Cardiac muscle cell (in vitro differentiated cells and primary cell): ENCODE measurements around the gene RBMS1. TPM values are rescaled to one million over a fixed set of nuclear protein-coding genes. Genes with fewer than 3 reads are reported as not detected.
A peak's percentile ranks its signal among the peaks of the same experiment; 100 is the strongest.

Source experiments
- DNase-seq, 2 donors: peaks; one replicate each; pipeline versions ENCODE4 v3.0.0 to v3.0.0-alpha.2; 2010 to 2017; ENCODE audit warnings: low read depth in 1 of 2, low spot score in 1 of 2
- H3K27ac ChIP-seq: fragments of 200-600 bp; sonication (generic); 2 replicates; pipeline ENCODE4 v1.5.1; 2016
- H3K27me3 ChIP-seq: fragments of 200-600 bp; sonication (generic); 2 replicates; pipeline ENCODE4 v1.6.0; 2016; ENCODE audit warnings: control low read depth
- H3K36me3 ChIP-seq: fragments of 200-600 bp; sonication (generic); 2 replicates; pipeline ENCODE4 v1.5.1; 2016; ENCODE audit warnings: control low read depth
- H3K4me1 ChIP-seq: fragments of 200-600 bp; sonication (generic); 2 replicates; pipeline ENCODE4 v1.8.1; 2017; ENCODE audit warnings: low read depth, mild to moderate bottlenecking, mixed run types
- H3K4me3 ChIP-seq: fragments of 200-600 bp; sonication (generic); 2 replicates; pipeline ENCODE4 v1.5.1; 2016; ENCODE audit warnings: mild to moderate bottlenecking
- H3K9me3 ChIP-seq: fragments of 200-600 bp; sonication (generic); 2 replicates; pipeline ENCODE4 v1.5.1; 2017; ENCODE audit warnings: low read depth, mild to moderate bottlenecking, control low read depth
- polyA plus RNA-seq: library from polyadenylated mRNA; unstranded; fragments of >200 nt; fragmentation: Nextera tagmentation; extraction: Ambion mirVana; gene quantifications from 2 replicates; pipeline ENCODE4 v1.2.1, GENCODE V29; 2016
- total RNA-seq: library from RNA; depleted of rRNA; stranded (reverse); fragments of >200 nt; gene quantifications from 2 replicates; pipeline ENCODE4 v1.2.3, GENCODE V29; 2016
- TF ChIP-seq, protein P1 (sequence below): IDR thresholded peaks from 2 replicates; pipeline ENCODE4 v1.5.1; 2012; ENCODE audit warnings: low read depth, mild to moderate bottlenecking, low read length

The RBMS1 gene
- total and polyA plus RNA-seq, 2 experiments from 2014 or later, result 89.5 to 99.9 TPM

DNA sequence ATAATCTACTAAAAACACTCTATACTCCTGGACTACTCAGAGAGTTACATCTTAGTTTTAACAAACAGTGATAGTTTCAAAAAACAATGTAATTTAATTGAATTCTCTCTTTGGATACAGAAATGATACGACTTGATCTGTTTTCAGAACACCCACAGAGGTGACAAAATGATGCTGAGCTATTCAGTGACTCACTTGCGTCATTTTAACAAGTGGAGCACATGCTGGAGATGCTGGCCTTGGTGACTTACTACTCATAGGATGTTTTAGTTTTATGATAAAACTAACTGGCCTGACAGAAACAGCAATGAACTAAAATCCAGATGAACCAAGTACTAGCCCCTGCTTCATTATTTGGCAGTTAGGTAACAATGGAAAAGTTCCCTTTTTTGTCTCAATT, 192.2 kb downstream of the RBMS1 start:
- Histone ChIP-seq H3K4me3 (no peak overlapping the region), H3K36me3 (peaks cover 26% of the 10 kb centered on the region), H3K9me3 (no peaks in the 10 kb centered on the region), H3K27ac (no peak overlapping the region), H3K4me1 (peaks cover 12% of the 10 kb centered on the region), H3K27me3 (no peaks in the 10 kb centered on the region)
- DNase-seq, result no peak
- TF ChIP-seq, protein P1, sequence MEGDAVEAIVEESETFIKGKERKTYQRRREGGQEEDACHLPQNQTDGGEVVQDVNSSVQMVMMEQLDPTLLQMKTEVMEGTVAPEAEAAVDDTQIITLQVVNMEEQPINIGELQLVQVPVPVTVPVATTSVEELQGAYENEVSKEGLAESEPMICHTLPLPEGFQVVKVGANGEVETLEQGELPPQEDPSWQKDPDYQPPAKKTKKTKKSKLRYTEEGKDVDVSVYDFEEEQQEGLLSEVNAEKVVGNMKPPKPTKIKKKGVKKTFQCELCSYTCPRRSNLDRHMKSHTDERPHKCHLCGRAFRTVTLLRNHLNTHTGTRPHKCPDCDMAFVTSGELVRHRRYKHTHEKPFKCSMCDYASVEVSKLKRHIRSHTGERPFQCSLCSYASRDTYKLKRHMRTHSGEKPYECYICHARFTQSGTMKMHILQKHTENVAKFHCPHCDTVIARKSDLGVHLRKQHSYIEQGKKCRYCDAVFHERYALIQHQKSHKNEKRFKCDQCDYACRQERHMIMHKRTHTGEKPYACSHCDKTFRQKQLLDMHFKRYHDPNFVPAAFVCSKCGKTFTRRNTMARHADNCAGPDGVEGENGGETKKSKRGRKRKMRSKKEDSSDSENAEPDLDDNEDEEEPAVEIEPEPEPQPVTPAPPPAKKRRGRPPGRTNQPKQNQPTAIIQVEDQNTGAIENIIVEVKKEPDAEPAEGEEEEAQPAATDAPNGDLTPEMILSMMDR, result no peak

DNA sequence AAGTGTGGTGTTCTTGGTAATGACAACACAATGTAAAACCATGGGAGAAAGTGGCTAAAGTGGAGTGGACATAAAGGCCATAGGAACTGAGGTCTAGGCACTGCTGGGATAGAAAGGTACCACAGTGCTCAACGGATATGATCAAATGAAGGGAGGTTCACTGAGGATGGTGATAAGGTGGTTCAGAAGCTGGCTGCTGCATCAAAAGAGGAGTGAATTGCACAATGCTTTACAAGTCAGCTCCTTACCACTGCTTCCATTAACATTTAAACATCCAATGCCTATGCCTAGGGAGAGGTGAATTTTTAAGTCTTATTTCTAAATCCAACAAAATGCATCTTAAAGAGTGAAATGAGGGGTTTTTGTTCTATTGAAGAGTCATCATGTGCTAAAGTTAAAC, 193.4 kb downstream of the RBMS1 start:
- Histone ChIP-seq H3K27ac (no peak overlapping the region), H3K27me3 (no peaks in the 10 kb centered on the region), H3K4me3 (no peak overlapping the region), H3K36me3 (peaks cover 34% of the 10 kb centered on the region), H3K4me1 (peaks cover 12% of the 10 kb centered on the region), H3K9me3 (no peaks in the 10 kb centered on the region)
- TF ChIP-seq, protein P1, result no peak
- peak in 1 of 2 donors; percentile 51 for DNase-seq

DNA sequence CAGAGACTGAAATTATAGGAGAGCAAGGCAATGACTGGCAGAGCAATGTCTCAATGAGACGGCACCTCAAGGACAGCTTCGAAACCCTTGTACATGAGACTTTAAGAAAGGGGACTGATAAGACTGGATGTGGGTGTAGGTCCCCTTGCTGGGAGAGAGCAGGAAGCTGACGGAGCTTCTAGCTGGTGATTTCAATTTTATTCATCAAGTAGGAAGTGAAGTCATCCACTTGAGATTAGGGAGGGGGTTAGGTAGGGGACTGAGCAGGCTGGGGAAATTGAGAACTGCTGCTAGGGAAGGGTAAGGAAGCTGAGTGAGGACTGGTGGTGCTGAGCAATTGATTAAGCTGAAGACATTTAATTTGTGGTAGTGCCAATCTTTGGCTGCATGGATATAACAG, 194.1 kb downstream of the RBMS1 start:
- Histone ChIP-seq H3K4me1 (peaks cover 12% of the 10 kb centered on the region), H3K27me3 (no peaks in the 10 kb centered on the region), H3K4me3 (no peak overlapping the region), H3K9me3 (no peaks in the 10 kb centered on the region), H3K27ac (no peak overlapping the region), H3K36me3 (peaks cover 34% of the 10 kb centered on the region)
- peak in 1 of 2 donors; percentile 57 for DNase-seq
- TF ChIP-seq, protein P1, result no peak

DNA sequence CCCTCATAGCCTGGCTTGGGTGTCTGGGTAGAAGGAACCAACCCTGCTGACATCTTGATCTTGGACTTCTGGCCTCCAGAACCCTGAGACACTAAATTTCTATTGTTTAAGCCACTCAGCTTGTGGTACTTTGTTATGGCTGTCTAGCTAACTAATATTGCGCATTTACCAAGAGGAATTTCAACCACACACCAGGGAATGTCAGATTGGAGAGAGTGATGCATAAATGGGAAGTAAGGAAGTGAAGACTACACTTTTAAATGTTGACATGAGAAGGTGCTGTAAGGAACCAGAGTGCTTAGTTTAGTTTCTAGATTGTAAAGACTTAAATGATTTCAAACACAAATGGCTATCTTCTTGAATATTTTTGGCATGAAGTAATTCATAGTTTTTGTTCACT, 194.6 kb downstream of the RBMS1 start:
- H3K4me1 ChIP-seq, result peaks cover 7% of the 10 kb centered on the region
- no peak overlapping the region for H3K27ac ChIP-seq
- DNase-seq, result peak in 1 of 2 donors; percentile 67
- H3K4me3 ChIP-seq, result no peak overlapping the region
- TF ChIP-seq, protein P1, result no peak
- no peaks in the 10 kb centered on the region for H3K27me3 ChIP-seq
- peaks cover 34% of the 10 kb centered on the region for H3K36me3 ChIP-seq
- no peaks in the 10 kb centered on the region for H3K9me3 ChIP-seq

DNA sequence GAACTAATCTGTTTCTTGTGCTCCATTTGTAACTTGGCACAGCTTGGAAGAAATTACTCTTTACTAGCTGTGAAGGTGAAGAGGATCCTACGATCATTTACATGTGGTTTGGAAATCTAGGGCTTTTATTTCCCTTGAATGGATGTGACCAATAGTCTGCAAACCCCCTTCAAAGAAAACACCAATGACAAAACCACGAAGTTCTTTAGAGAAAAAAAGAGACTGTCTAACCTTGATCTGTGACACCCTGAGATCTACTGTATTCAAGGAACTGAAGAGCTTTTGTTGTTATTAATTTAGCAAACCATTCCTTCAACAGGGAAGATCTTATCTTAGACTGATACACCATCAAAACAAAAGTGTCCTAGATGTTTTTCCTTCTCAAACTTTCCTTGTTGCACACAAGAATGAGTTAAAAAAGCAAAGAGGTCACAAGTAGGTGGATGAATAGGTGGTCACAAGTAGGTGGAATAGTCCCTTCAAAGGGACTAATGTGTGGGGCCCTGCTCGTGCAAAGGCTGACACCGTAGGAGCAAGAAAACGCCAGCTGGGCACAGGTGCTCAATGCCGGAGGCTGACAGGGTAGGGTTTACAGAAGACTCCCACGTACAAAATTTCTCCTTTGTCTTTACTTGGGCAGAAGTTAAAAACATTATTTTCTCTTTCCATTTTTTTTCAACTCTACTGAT, 197.9 kb downstream of the RBMS1 start:
- TF ChIP-seq, protein P1, result no peak
- Histone ChIP-seq H3K9me3 (no peaks in the 10 kb centered on the region), H3K27ac (no peak overlapping the region), H3K36me3 (peaks cover 22% of the 10 kb centered on the region), H3K27me3 (no peaks in the 10 kb centered on the region), H3K4me1 (peaks cover 27% of the 10 kb centered on the region), H3K4me3 (no peak overlapping the region)
- DNase-seq, result no peak
